ENCODE measurements around the gene IFRD2. TPM values are rescaled to one million over a fixed set of nuclear protein-coding genes. Genes with fewer than 3 reads are reported as not detected.

Gene IFRD2
- total and polyA plus RNA-seq, 9 of the 15 experiments (the other 6 are each of a cell fraction or from before 2014, with no cell fraction given): 30.5 to 115 (median 52.8) TPM

DNA sequence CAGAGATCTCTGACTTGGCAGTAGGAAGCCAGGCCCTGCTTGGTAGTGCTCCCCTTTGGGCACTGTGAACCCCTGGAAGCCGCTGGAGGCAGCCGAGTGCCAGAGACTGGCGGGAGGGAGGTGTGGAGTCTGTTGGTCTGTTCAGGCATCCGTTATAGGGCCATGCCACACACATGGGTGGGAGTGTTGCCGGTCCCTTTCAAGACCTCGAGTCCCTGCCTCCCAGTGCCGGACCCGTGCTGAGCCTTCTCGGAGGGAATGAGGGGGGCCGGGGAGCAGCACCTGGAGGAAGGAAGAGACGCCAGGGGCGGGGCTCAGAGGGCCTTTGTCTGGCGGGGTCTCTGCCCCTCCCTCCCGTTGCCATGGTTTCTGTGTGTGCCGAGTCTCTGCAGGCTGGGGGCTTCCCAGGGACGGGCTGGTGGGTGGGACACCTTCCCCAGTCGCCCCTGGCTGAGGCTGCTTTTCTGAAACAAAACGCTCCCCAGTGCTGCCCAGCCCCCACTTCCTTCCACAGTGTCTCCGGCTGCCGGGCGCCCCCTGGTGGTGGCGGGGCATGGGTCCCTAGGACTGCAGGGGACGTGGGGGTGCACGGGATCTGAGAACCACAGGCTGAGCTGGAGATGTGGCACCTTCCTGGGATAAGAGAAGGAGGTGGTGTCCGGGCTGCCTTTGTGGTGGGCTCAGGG lies 46.3 kb downstream of the IFRD2 start (continued):
- peak; percentile 87 for TF ChIP-seq SMC3 (conservative IDR thresholded peaks at IDR 0.05; ENCODE audit: insufficient read depth, low read depth, low read length)
- peak; percentile 15; the same call in 1 of the 2 replicates for TF ChIP-seq NCOA1 (IDR thresholded peaks at IDR 0.05; ENCODE audit: low read depth)
- TF ChIP-seq, protein P1, sequence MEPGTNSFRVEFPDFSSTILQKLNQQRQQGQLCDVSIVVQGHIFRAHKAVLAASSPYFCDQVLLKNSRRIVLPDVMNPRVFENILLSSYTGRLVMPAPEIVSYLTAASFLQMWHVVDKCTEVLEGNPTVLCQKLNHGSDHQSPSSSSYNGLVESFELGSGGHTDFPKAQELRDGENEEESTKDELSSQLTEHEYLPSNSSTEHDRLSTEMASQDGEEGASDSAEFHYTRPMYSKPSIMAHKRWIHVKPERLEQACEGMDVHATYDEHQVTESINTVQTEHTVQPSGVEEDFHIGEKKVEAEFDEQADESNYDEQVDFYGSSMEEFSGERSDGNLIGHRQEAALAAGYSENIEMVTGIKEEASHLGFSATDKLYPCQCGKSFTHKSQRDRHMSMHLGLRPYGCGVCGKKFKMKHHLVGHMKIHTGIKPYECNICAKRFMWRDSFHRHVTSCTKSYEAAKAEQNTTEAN (CRISPR knock-in tag; IDR thresholded peaks at IDR 0.05): 0 out of 2 replicates have a peak, but pooled peaks have one; percentile 42
- TF ChIP-seq RAD21 (CRISPR knock-in tag; conservative IDR thresholded peaks at IDR 0.05 in 1 of 2, IDR thresholded peaks at IDR 0.05 in 1 of 2): peak; percentile 89 to 90
- 0 out of 2 replicates have a peak, but pooled peaks have one; percentile 12 for TF ChIP-seq PHF21A (IDR thresholded peaks at IDR 0.05; ENCODE audit: borderline replicate concordance, low read depth)
- TF ChIP-seq SP1 (CRISPR knock-in tag; IDR thresholded peaks at IDR 0.05): peak; percentile 55; the same call in 1 of the 2 replicates
- TF ChIP-seq, protein P2, sequence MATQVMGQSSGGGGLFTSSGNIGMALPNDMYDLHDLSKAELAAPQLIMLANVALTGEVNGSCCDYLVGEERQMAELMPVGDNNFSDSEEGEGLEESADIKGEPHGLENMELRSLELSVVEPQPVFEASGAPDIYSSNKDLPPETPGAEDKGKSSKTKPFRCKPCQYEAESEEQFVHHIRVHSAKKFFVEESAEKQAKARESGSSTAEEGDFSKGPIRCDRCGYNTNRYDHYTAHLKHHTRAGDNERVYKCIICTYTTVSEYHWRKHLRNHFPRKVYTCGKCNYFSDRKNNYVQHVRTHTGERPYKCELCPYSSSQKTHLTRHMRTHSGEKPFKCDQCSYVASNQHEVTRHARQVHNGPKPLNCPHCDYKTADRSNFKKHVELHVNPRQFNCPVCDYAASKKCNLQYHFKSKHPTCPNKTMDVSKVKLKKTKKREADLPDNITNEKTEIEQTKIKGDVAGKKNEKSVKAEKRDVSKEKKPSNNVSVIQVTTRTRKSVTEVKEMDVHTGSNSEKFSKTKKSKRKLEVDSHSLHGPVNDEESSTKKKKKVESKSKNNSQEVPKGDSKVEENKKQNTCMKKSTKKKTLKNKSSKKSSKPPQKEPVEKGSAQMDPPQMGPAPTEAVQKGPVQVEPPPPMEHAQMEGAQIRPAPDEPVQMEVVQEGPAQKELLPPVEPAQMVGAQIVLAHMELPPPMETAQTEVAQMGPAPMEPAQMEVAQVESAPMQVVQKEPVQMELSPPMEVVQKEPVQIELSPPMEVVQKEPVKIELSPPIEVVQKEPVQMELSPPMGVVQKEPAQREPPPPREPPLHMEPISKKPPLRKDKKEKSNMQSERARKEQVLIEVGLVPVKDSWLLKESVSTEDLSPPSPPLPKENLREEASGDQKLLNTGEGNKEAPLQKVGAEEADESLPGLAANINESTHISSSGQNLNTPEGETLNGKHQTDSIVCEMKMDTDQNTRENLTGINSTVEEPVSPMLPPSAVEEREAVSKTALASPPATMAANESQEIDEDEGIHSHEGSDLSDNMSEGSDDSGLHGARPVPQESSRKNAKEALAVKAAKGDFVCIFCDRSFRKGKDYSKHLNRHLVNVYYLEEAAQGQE (IDR thresholded peaks at IDR 0.05; ENCODE audit: borderline replicate concordance): peak; percentile 83
- TF ChIP-seq, protein P2 (CRISPR knock-in tag; IDR thresholded peaks at IDR 0.05; ENCODE audit: low read depth): no peak
- peak; percentile 62; the same call in 1 of the 2 replicates for TF ChIP-seq ZNF263 (CRISPR knock-in tag; IDR thresholded peaks at IDR 0.05; ENCODE audit: borderline replicate concordance)
- TF ChIP-seq, protein P3, sequence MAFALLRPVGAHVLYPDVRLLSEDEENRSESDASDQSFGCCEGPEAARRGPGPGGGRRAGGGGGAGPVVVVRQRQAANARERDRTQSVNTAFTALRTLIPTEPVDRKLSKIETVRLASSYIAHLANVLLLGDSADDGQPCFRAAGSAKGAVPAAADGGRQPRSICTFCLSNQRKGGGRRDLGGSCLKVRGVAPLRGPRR (CRISPR knock-in tag; IDR thresholded peaks at IDR 0.05): no peak
- TF ChIP-seq HCFC1 (IDR thresholded peaks at IDR 0.05; ENCODE audit: low read depth, low read length): peak; percentile 40; the same call in 1 of the 2 replicates
- TF ChIP-seq BRD9 (IDR thresholded peaks at IDR 0.05; ENCODE audit: low read depth, partially characterized antibody): peak; percentile 81
- no peak for TF ChIP-seq HEY1 (CRISPR knock-in tag; IDR thresholded peaks at IDR 0.05; ENCODE audit: borderline replicate concordance)
- TF ChIP-seq CCNT2 (IDR thresholded peaks at IDR 0.05; ENCODE audit: borderline replicate concordance, extremely low read depth, insufficient read length, low read depth, low read length): peak; percentile 34
- TF ChIP-seq NFIC (IDR thresholded peaks at IDR 0.05): peak; percentile 28; the same call in 1 of the 2 replicates
- 0 out of 2 replicates have a peak, but pooled peaks have one; percentile 31 for TF ChIP-seq ZFX (CRISPR knock-in tag; IDR thresholded peaks at IDR 0.05)
